HG03460 (cell line): ENCODE data around the gene SORD.
"Not testable (repeated sequence)": the region's sequence is repeated elsewhere in the genome, so short reads cannot be mapped to it uniquely, and the experiment has no call there.

Experiments
- ATAC-seq: cut with Tn5 transposase; IDR thresholded peaks from one replicate; pipeline ENCODE4 v1.9.1; 2021; ENCODE audit not compliant: unreplicated experiment

The SORD gene

DNA sequence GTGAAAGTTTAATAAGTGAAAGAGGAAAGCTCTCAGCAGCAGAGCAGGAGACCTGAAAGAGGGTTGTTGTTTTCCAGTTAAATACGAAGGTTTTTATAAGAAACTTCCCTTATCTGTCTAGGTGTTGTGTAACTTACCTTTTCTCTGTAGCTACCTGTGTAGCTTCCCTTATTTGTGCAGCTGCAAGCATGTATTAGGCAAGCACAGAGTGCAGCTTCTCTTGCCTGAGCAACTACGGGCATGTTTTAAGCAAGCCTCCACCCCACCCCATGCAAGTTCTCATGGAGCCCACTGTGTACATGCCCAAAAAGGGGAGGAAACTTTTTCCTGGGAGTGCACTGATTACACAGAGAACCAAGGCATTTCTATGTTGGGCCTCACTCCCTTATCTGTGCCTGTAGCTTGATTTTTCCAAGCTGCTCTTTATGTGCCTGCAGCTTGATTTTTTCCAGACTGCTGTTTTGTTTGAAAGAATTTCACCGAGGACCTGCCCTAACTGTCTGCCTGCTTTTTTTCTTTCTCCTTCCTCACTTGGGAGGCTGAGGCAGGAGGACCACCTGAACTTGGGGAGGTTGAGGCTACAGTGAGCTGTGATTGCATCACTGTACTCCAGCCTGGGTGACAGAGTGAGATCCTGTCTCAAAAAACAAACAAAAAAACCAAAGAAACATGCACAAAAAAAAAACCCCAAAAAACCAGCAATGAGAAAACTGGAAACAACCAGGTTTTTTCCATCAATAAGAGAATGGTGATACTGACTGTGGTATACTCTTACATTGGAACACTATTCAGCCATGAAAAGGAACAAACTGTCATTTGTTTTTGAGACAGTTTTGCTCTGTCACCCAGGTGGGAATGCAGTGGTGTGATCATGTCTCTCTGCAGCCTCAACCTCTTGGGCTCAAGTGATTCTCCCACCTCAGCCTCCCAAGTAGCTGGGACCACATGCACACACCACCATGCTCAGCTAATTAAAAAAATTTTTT, 36.0 kb downstream of the SORD start:
- not testable (repeated sequence) for ATAC-seq

DNA sequence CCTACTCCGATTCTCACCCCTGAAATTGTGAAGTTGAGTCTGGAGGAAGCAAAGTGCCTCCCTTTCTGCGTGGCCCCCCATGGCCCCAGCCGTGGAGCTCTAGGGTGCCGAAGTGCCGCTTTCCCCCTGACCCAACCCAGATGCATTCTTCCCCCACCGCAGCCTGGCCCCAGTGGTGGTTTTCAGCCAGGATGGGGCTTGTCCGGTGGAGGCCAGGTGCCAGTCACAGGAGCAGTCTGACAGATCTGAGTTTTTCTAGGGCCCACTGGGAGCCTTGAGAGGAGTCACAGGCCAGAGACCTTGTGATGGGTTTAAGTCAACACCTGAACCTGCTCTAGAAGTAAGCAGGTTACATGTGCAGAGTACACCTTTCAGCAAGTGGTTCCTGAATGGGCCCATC, 39.3 kb downstream of the SORD start:
- ATAC-seq: not testable (repeated sequence)

DNA sequence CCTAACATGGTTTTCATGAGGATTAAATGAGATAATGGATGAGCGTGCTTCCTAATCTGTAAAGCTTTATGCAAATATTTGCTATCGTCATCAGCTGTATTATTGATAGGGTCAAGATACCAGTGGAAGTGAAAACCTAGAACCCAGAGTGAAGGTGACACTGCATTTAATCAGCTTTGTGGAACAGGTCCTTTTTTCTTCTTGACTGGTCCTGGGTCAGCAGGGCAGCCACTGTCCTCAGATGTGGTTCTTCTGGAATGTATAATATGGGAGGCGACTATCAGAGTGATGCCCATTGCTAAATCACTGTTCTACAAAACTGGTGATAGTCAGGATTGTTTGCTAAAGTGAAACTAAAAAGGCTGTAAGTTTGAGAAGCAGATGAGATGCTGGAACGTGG, 41.4 kb downstream of the SORD start:
- ATAC-seq: no peak

GRCh38 chr15:45069942-45070360, 47.0 kb downstream of the SORD start:
- ATAC-seq: not testable (repeated sequence)

DNA sequence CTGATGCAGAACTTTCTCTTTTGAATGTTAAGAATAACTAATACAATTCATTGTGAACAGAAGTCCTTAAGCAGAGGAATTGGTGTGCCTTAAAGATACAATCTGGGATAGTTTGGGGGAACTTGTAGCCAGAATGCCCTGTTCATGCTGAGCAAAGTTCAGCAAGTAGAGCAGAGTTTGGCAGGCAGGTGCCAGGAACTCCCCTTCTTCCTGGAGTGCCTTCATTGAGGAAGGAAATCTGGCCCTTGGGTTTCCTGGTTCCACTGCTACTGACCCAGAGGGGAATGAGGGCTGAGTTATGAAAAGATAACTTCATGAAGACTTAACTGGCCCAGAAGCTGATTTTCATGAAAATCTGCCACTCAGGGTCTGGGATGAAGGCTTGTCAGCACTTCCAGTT, 50.6 kb downstream of the SORD start:
- ATAC-seq: not testable (repeated sequence)

GRCh38 chr15:45075440-45076320, 52.7 kb downstream of the SORD start:
- ATAC-seq: not testable (repeated sequence)

GRCh38 chr15:45077391-45077790, 54.4 kb downstream of the SORD start:
- not testable (repeated sequence) for ATAC-seq

- not testable (repeated sequence) for ATAC-seq
Measured at GRCh38 chr15:45079201-45079600, 56.2 kb downstream of the SORD start.

DNA sequence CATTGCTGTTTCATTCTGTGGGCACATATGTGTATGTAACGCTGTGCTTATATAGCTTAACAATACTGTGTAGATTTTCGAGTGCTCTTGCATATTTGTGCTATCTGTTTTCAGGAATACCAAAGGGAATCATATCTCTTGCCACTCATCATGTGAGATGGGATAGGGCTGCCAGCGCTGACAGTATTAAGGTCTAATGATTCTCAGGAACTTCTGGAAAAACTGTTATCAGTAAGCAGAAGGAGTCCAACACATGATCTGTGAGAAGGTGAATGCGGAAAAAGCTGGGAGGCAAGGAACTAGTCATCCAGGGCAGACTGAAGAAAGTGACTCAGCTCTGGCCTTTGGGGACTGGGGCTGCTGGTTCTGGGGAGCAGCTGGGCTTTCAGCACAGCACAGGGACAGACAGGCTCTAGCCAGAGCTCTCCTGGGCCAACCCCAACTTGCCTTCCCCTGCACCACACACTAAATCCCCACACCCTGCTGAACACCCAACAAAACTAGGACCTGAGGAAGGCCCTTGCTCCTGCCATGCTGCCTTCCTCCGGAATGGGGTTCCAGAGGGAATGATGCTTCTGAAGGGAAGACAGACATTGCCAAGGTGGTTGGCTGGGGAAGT, 56.7 kb downstream of the SORD start:
- not testable (repeated sequence) for ATAC-seq

- not testable (repeated sequence) for ATAC-seq
Measured at GRCh38 chr15:45080593-45080992, 57.6 kb downstream of the SORD start.

- not testable (repeated sequence) for ATAC-seq
Measured at GRCh38 chr15:45082412-45082811, 59.4 kb downstream of the SORD start.

DNA sequence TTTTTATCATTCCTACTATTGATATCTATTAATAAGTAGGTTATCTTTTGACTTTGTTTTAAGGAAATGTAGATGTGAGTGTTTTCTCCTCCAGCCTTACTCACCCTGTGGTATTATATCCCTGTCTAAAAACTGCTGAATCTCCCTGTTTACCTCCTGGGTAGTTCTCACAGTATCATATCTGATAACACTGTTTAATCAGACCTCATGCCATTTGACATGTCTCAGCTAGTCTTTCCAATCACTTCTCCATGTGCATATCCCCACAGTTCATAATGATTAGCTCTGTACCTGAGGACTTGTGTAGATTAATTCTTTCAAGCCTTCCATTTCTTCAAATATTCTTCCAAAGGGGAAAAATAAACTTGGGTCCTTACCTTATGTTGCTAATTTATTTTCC, 60.2 kb downstream of the SORD start:
- ATAC-seq: no peak

DNA sequence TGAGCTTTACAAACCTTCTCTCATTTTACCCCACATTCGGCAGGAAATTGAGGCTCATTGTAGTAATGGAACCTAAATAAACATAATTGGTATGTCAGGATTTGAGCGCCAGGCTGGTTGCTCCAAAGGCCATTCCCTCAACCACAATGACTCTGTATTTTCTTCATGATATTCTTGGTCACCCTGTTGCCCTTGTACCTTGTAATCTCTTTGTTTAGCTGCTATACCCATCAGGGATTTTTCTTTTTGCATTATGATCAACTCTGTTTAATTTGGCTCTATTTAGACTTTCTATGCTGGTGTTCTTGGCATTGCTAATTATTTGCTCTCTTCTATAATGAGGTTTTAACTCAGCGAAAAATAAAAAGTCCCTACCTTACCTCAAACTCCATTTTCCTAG, 61.2 kb downstream of the SORD start:
- ATAC-seq: no peak

- ATAC-seq: no peak
Measured at GRCh38 chr15:45087513-45087912, 64.5 kb downstream of the SORD start.

- no peak for ATAC-seq
Measured at GRCh38 chr15:45088801-45089711, 66.1 kb downstream of the SORD start.

GRCh38 chr15:45089712-45090373, 66.8 kb downstream of the SORD start:
- ATAC-seq: no peak

- ATAC-seq: no peak
Measured at GRCh38 chr15:45091161-45091560, 68.2 kb downstream of the SORD start.

DNA sequence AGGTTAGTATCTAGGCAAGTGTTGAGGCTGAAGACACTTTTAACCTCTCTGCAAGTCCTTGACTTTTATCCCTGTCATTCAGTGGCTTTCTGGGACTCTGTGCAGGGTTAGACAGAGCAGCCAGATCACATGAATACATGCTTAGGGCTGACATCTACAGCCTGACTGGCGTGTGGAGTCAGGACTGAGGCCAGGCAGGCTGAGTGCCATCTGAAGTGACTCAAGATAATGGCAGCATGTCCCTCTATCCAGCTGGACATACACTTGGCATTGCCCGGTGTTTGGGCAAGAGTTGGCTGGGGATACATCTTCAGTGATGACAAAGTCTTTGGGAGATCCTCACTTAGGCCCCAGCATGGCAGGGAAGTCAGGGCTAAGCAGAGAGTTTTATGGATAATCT, 68.6 kb downstream of the SORD start:
- ATAC-seq: no peak

DNA sequence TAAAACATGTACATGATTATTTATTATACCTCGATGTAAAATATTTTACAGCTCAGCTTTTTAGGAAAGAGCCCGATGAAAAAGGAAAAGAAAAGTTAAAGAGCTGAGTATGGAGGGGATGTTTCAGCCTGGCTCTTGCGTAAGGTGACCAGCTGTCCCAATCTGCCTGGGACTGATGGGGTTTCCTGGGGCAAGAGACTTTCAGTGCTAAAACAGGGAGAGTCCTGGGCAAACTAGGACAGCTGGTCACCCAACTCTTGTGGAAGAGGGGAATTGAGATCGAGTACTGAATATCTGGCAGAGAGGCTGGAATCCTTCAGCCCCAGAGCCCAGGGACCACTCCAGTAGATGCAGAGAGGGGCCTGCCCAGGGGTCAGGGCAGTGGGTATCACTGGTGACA, 70.0 kb downstream of the SORD start:
- ATAC-seq: no peak
